ENCODE measurements around the gene ILDR1. TPM values are rescaled to one million over a fixed set of nuclear protein-coding genes. Genes with fewer than 3 reads are reported as not detected.

The ILDR1 gene
- total and polyA plus RNA-seq, 2 experiments from 2014 or later = 1.5 to 1.8 TPM

GRCh38 chr3:122033023-122033422 lies 11.0 kb upstream of the ILDR1 start:
- Histone ChIP-seq H3K9me2 (replicated peaks; ENCODE audit: insufficient read depth) (no peaks in the 10 kb centered on the region), H3K4me3 (no peak overlapping the region), H3K4me1 (ENCODE audit: insufficient read depth) (no peaks in the 10 kb centered on the region), H3K4me2 (no peak overlapping the region), H3K36me3 (replicated peaks; ENCODE audit: insufficient read depth, low read depth) (no peaks in the 10 kb centered on the region), H3K27me3 (no peaks in the 10 kb centered on the region), H2AFZ (no peak overlapping the region), H3K9me3 (ENCODE audit: low read depth) (no peaks in the 10 kb centered on the region), H4K20me1 (ENCODE audit: insufficient read depth, poor library complexity, severe bottlenecking) (no peaks in the 10 kb centered on the region), H3K27ac (no peak overlapping the region), H3K79me2 (no peaks in the 10 kb centered on the region)
- no peak for TF ChIP-seq EZH2 (IDR thresholded peaks at IDR 0.05; ENCODE audit: borderline replicate concordance)
- no peak for TF ChIP-seq CTCF (IDR thresholded peaks at IDR 0.05; ENCODE audit: poor library complexity)
- no peak for TF ChIP-seq EZH2phosphoT487 (IDR thresholded peaks at IDR 0.05; ENCODE audit: low read depth, severe bottlenecking, unreplicated experiment)
- 80% methylated on average over 1 of the region's 1 CpG for WGBS (ENCODE audit: low lambda C conversion rate, missing lambda C conversion rate)
- DNase-seq (ENCODE audit: low spot score) = no peak

- H3K36me3 ChIP-seq (replicated peaks; ENCODE audit: insufficient read depth, low read depth) = no peaks in the 10 kb centered on the region
- H3K9me3 ChIP-seq (ENCODE audit: low read depth) = no peaks in the 10 kb centered on the region
- TF ChIP-seq CTCF (IDR thresholded peaks at IDR 0.05; ENCODE audit: poor library complexity) = no peak
- TF ChIP-seq EZH2phosphoT487 (IDR thresholded peaks at IDR 0.05; ENCODE audit: low read depth, severe bottlenecking, unreplicated experiment) = no peak
- no peak for TF ChIP-seq EZH2 (IDR thresholded peaks at IDR 0.05; ENCODE audit: borderline replicate concordance)
- WGBS (ENCODE audit: low lambda C conversion rate, missing lambda C conversion rate) = 83% methylated on average over 1 of the region's 1 CpG
- DNase-seq (ENCODE audit: low spot score) = no peak
- no peak overlapping the region for H3K4me2 ChIP-seq
- H3K4me3 ChIP-seq = no peak overlapping the region
- no peak overlapping the region for H2AFZ ChIP-seq
- H3K27me3 ChIP-seq = no peaks in the 10 kb centered on the region
- H3K79me2 ChIP-seq = no peaks in the 10 kb centered on the region
- H3K4me1 ChIP-seq (ENCODE audit: insufficient read depth) = no peaks in the 10 kb centered on the region
- no peak overlapping the region for H3K27ac ChIP-seq
- H3K9me2 ChIP-seq (replicated peaks; ENCODE audit: insufficient read depth) = no peaks in the 10 kb centered on the region
- no peaks in the 10 kb centered on the region for H4K20me1 ChIP-seq (ENCODE audit: insufficient read depth, poor library complexity, severe bottlenecking)
These were observed 10.5 kb upstream of the ILDR1 start for GRCh38 chr3:122032531-122032930.

DNA sequence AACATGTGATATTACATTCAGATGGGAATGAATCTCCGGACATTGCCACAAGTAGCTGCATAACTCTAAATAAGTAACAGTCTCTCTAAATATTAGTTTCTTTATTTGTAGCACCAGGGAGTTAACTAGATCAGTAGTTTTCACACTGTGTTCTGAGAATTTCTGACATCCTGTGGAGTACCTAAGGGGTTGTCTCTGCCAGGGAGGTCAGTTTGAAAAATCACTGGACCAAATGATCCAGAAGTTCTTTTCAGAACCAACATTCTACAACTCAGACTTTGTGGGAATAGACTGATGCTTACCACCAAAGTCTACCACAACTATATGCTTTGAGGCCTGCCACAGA lies 9.0 kb upstream of the ILDR1 start:
- H4K20me1 ChIP-seq (ENCODE audit: insufficient read depth, poor library complexity, severe bottlenecking) = no peaks in the 10 kb centered on the region
- H3K4me1 ChIP-seq (ENCODE audit: insufficient read depth) = no peaks in the 10 kb centered on the region
- H3K9me2 ChIP-seq (replicated peaks; ENCODE audit: insufficient read depth) = no peaks in the 10 kb centered on the region
- H3K27ac ChIP-seq = no peak overlapping the region
- no peak overlapping the region for H3K4me3 ChIP-seq
- H3K4me2 ChIP-seq = no peak overlapping the region
- TF ChIP-seq CTCF (IDR thresholded peaks at IDR 0.05; ENCODE audit: poor library complexity) = no peak
- TF ChIP-seq EZH2phosphoT487 (IDR thresholded peaks at IDR 0.05; ENCODE audit: low read depth, severe bottlenecking, unreplicated experiment) = no peak
- no peak for TF ChIP-seq EZH2 (IDR thresholded peaks at IDR 0.05; ENCODE audit: borderline replicate concordance)
- WGBS (ENCODE audit: low lambda C conversion rate, missing lambda C conversion rate) = 96% methylated on average over 1 of the region's 1 CpG
- H3K79me2 ChIP-seq = no peaks in the 10 kb centered on the region
- no peak overlapping the region for H2AFZ ChIP-seq
- DNase-seq (ENCODE audit: low spot score) = no peak
- no peaks in the 10 kb centered on the region for H3K27me3 ChIP-seq
- no peaks in the 10 kb centered on the region for H3K36me3 ChIP-seq (replicated peaks; ENCODE audit: insufficient read depth, low read depth)
- H3K9me3 ChIP-seq (ENCODE audit: low read depth) = no peaks in the 10 kb centered on the region
